Ishikawa (cell line): Measurements from ENCODE around the gene MAGEC3.

ENCODE experiments used
- CEBPB ChIP-seq: IDR thresholded peaks from 2 replicates; pipeline ENCODE4 v1.6.1; 2012
- CREB1 ChIP-seq: IDR thresholded peaks from 2 replicates; pipeline ENCODE4 v1.6.1; 2012; ENCODE audit warnings: low read depth
- EGR1 ChIP-seq: IDR thresholded peaks from 2 replicates; pipeline ENCODE4 v1.6.1; 2012
- EP300 ChIP-seq: IDR thresholded peaks from 2 replicates; pipeline ENCODE4 v1.6.1; 2012; ENCODE audit warnings: borderline replicate concordance
- FOXM1 ChIP-seq: IDR thresholded peaks from 2 replicates; pipeline ENCODE4 v1.6.1; 2012; ENCODE audit warnings: low read depth, borderline replicate concordance
- NFIC ChIP-seq: IDR thresholded peaks from 2 replicates; pipeline ENCODE4 v1.6.1; 2012
- RAD21 ChIP-seq: IDR thresholded peaks from 2 replicates; pipeline ENCODE4 v1.6.1; 2012; ENCODE audit warnings: low read depth
- REST ChIP-seq: IDR thresholded peaks from 2 replicates; pipeline ENCODE4 v1.6.1; 2012; ENCODE audit warnings: low read depth, mild to moderate bottlenecking
- TAF1 ChIP-seq: IDR thresholded peaks from 2 replicates; pipeline ENCODE4 v1.6.1; 2012; ENCODE audit warnings: low read depth, mild to moderate bottlenecking
- TCF12 ChIP-seq: IDR thresholded peaks from 2 replicates; pipeline ENCODE4 v1.6.1; 2012; ENCODE audit warnings: low read depth
- TEAD4 ChIP-seq: IDR thresholded peaks from 2 replicates; pipeline ENCODE4 v1.6.1; 2012
- USF1 ChIP-seq: IDR thresholded peaks from 2 replicates; pipeline ENCODE4 v1.6.1; 2012
- YY1 ChIP-seq: IDR thresholded peaks from 2 replicates; pipeline ENCODE4 v1.6.1; 2012; ENCODE audit warnings: low read depth
- ZBTB7A ChIP-seq: IDR thresholded peaks from 2 replicates; pipeline ENCODE4 v1.6.1; 2012; ENCODE audit warnings: low read depth
- TF ChIP-seq, protein P1 (sequence below): IDR thresholded peaks from 2 replicates; pipeline ENCODE4 v1.6.1; 2012

MAGEC3 gene

DNA sequence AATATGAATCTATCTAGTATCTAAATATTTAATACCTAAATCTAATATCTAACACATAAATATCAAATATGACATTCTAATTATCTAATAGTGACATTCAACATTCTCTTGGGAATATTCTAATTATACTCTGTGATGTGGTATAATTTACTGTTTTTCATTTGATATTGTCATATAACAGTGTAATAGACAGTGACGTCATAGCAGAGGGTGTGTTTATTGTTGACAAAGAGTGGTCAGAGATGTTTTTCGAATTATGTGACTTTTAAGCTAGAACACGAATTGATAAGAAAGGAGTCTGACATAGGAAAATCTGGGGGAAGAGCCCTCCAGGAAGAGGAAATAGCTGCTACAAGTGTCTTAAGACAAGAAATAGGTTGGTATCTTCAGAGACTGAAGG lies 5.9 kb upstream of the MAGEC3 start:
- no peak for TF ChIP-seq USF1
- TF ChIP-seq RAD21 = no peak
- TF ChIP-seq FOXM1 = no peak
- no peak for TF ChIP-seq TEAD4
- no peak for TF ChIP-seq CEBPB
- no peak for TF ChIP-seq YY1
- TF ChIP-seq REST = no peak
- TF ChIP-seq, protein P1, sequence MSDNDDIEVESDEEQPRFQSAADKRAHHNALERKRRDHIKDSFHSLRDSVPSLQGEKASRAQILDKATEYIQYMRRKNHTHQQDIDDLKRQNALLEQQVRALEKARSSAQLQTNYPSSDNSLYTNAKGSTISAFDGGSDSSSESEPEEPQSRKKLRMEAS = no peak
- TF ChIP-seq CREB1 = no peak
- no peak for TF ChIP-seq EGR1
- no peak for TF ChIP-seq EP300
- TF ChIP-seq NFIC = no peak
- no peak for TF ChIP-seq ZBTB7A
- no peak for TF ChIP-seq TAF1
- no peak for TF ChIP-seq TCF12

GRCh38 chrX:141839856-141840255 lies 1.7 kb downstream of the MAGEC3 start:
- TF ChIP-seq EP300 (no peak), ZBTB7A (no peak), REST (no peak), EGR1 (no peak), CREB1 (no peak), FOXM1 (no peak), TCF12 (no peak), USF1 (no peak), TAF1 (no peak), NFIC (no peak), CEBPB (no peak), RAD21 (no peak), YY1 (no peak), TEAD4 (no peak)
- TF ChIP-seq, protein P1 = no peak

DNA sequence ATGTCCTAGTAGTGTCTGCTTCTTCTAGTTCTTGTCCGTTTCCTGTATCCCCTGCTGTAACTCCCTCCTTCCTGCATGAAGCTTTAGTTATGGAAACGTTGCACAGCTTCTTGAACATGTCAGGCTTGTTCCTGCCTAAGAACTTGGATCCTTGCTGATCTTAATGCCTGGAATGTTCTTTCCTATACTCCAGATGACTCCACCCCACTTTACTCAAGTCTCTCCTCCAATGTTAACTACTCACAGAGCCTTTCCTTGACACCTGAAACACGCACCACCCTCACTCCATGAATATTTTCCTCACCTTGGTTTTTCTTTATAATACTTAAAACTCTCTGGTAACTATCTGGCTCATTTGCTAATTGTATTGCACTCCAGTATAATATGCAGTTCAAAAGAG lies 19.4 kb downstream of the MAGEC3 start:
- no peak for TF ChIP-seq TCF12
- no peak for TF ChIP-seq CEBPB
- no peak for TF ChIP-seq TEAD4
- no peak for TF ChIP-seq TAF1

GRCh38 chrX:141879616-141880015 lies 41.5 kb downstream of the MAGEC3 start:
- TF ChIP-seq TAF1 (no peak), ZBTB7A (no peak), TEAD4 (no peak), YY1 (no peak), NFIC (no peak), FOXM1 (no peak), RAD21 (no peak), REST (no peak)
- TF ChIP-seq, protein P1 = no peak

DNA sequence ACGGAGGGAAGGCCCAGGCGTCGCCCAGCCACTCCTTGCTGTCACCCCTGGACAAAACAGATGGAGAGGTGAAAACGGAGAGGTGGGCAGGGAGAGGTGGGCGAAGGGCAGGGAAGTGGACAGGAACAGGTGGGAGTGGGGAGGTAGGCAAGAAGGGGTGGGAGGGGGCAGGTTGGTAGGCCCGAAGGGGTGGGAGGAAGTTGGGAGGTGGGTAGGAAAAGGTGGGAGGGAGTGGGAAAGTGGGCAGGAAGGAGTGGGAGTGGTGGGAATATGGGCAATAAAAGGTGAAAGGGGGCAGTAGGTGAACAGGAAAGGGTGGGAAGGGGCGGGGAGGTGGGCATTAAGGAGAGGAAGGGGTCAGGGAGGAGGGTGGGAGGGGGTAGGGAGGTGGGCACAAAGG lies 56.6 kb downstream of the MAGEC3 start:
- TF ChIP-seq TCF12 = no peak
- no peak for TF ChIP-seq ZBTB7A
- no peak for TF ChIP-seq NFIC
- TF ChIP-seq YY1 = no peak
- TF ChIP-seq, protein P1 = no peak
- no peak for TF ChIP-seq TEAD4
- TF ChIP-seq FOXM1 = no peak
- TF ChIP-seq RAD21 = no peak
- no peak for TF ChIP-seq USF1
- no peak for TF ChIP-seq CREB1
- no peak for TF ChIP-seq EGR1
- TF ChIP-seq REST = no peak
- no peak for TF ChIP-seq EP300
- no peak for TF ChIP-seq TAF1
- no peak for TF ChIP-seq CEBPB
